Loucy (cell line): Measurements from ENCODE around the gene PLPP7.

Experiments
- CTCF ChIP-seq: fragments of 200-600 bp; sonication (generic); conservative IDR thresholded peaks from 2 replicates; pipeline ENCODE4 v1.5.1; 2014; ENCODE audit warnings: mild to moderate bottlenecking, antibody characterized with exemption, low read length
- EZH2phosphoT487 ChIP-seq: fragments of 200-600 bp; IDR thresholded peaks from 2 replicates; pipeline ENCODE4 v1.6.1; 2018; ENCODE audit warnings: antibody characterized with exemption, mild to moderate bottlenecking, moderate library complexity, borderline replicate concordance

DNA sequence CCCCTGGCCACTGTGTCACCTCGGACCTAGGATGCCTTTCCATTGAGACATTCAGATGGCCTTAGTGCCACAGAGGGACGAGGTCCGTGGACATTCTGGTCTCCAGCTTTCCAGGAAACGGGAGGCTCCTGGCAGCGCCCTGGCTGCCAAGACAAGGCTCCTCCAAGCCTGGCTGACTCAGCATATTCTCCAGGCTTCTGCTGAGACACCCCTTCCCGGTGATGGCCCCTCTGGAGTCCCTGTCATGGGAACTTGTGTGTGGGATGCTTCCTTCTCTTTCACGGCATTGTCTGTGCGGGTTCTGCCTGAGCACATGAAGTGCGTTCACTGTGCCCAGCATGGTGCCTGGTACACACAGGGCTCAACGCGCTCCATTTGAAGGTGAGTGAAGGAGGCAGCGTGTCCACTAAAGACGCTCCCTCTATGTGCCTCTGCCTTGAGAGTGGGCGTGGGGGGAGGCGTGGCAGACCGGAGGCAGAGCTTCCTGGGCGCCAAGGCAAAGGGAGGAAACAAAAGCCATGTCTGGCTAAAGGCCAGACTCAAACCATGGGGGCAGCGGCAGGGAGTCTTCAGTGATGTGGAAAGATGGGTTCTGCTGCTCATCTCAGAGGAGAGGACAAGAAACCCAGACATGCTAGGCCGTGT is 58.0 kb downstream of the PLPP7 start:
- TF ChIP-seq CTCF (no peak), EZH2phosphoT487 (no peak)
